ENCODE results near the gene FMO4.

DNA sequence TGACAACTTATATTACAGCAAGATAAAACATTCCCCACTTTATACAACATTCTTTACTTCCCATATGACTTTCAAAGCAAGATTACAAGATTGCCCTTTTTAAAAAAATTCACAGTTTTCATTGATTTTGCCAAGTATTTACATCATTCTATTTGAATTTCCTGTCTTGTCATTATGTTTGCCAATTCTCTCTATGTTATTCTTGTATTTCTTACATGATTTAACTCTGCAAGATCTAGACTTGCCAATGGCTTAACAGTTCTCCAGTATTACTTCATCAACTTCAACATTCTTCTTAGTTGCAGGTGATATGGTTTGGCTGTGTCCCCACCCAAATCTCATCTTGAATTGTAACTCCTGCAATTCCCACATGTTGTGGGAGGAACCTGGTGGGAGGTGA, 31.6 kb downstream of the FMO4 start:
- TF ChIP-seq, protein P1, sequence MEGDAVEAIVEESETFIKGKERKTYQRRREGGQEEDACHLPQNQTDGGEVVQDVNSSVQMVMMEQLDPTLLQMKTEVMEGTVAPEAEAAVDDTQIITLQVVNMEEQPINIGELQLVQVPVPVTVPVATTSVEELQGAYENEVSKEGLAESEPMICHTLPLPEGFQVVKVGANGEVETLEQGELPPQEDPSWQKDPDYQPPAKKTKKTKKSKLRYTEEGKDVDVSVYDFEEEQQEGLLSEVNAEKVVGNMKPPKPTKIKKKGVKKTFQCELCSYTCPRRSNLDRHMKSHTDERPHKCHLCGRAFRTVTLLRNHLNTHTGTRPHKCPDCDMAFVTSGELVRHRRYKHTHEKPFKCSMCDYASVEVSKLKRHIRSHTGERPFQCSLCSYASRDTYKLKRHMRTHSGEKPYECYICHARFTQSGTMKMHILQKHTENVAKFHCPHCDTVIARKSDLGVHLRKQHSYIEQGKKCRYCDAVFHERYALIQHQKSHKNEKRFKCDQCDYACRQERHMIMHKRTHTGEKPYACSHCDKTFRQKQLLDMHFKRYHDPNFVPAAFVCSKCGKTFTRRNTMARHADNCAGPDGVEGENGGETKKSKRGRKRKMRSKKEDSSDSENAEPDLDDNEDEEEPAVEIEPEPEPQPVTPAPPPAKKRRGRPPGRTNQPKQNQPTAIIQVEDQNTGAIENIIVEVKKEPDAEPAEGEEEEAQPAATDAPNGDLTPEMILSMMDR (IDR thresholded peaks at IDR 0.05), result no peak
- no peak for TF ChIP-seq POLR2A (IDR thresholded peaks at IDR 0.05; ENCODE audit: low read depth)
- TF ChIP-seq POLR2AphosphoS5 (IDR thresholded peaks at IDR 0.05), result no peak

Measured in esophagus muscularis mucosa (tissue), 3 donors.